Stimulated activated CD8-positive, alpha-beta memory T cell treated with anti-CD3 and anti-CD28 coated beads, Interleukin-7, amount 100 ng/mL, for 1 hour (primary cell): ENCODE results near the gene IFT122.
"Not testable (repeated sequence)": the region's sequence is repeated elsewhere in the genome, so short reads cannot be mapped to it uniquely, and the experiment has no call there.

Source experiments
- DNase-seq, 2 donors: peaks; one replicate each; pipeline ENCODE4 v3.0.0-alpha.2; 2020; ENCODE audit warnings: low read depth in 2 of 2

IFT122 gene

GRCh38 chr3:129540776-129541516, 100.9 kb downstream of the IFT122 start:
- DNase-seq, result no peak

- no peak for DNase-seq
Measured at GRCh38 chr3:129542747-129543146, 102.7 kb downstream of the IFT122 start.

GRCh38 chr3:129543156-129543790, 103.2 kb downstream of the IFT122 start, which contains the start of gene H1-8:
H1-8 (plus strand) TSS chr3:129543175; CDS start chr3:129543219, 44 bp downstream.
- no peak for DNase-seq

- no peak for DNase-seq
Measured at GRCh38 chr3:129543999-129544398, 104.0 kb downstream of the IFT122 start.

- DNase-seq, result not testable (repeated sequence)
Measured at GRCh38 chr3:129545951-129546350, 105.9 kb downstream of the IFT122 start.

- DNase-seq, result no peak
Measured at GRCh38 chr3:129547241-129547640, 107.2 kb downstream of the IFT122 start.

GRCh38 chr3:129548104-129548965, 108.3 kb downstream of the IFT122 start:
- no peak for DNase-seq

GRCh38 chr3:129549006-129549800, 109.2 kb downstream of the IFT122 start:
- DNase-seq, result no peak

GRCh38 chr3:129549805-129550204, 109.8 kb downstream of the IFT122 start:
- DNase-seq, result no peak

GRCh38 chr3:129552287-129553050, 112.4 kb downstream of the IFT122 start:
- DNase-seq, result no peak

GRCh38 chr3:129553171-129553570, 113.1 kb downstream of the IFT122 start:
- DNase-seq, result no peak

- DNase-seq, result no peak
Measured at GRCh38 chr3:129553719-129554118, 113.7 kb downstream of the IFT122 start.

- DNase-seq, result no peak
Measured at GRCh38 chr3:129554356-129555152, 114.5 kb downstream of the IFT122 start.

GRCh38 chr3:129555153-129555550, 115.1 kb downstream of the IFT122 start:
- no peak for DNase-seq

- DNase-seq, result no peak
Measured at GRCh38 chr3:129555616-129556357, 115.8 kb downstream of the IFT122 start.

GRCh38 chr3:129556358-129556695, 116.3 kb downstream of the IFT122 start:
- DNase-seq, result no peak

- DNase-seq, result no peak
Measured at GRCh38 chr3:129556890-129557547, 117.0 kb downstream of the IFT122 start.

GRCh38 chr3:129557548-129557894, 117.5 kb downstream of the IFT122 start:
- no peak for DNase-seq
